Lower leg skin (tissue), 3 donors: Measurements from ENCODE around the gene ST8SIA6.

Experiments
- POLR2A ChIP-seq, 2 donors: fragments of 450-650 bp; IDR thresholded peaks; one replicate each; pipeline ENCODE4 v1.6.1; 2016 to 2017; ENCODE audit warnings: antibody characterized with exemption in 2 of 2, mild to moderate bottlenecking in 1 of 2, moderate library complexity in 1 of 2
- TF ChIP-seq, protein P1 (sequence below), 3 donors: fragments of 450-650 bp; IDR thresholded peaks; one replicate each; pipeline ENCODE4 v1.5.1; 2016; ENCODE audit warnings: antibody characterized with exemption in 3 of 3, mild to moderate bottlenecking in 3 of 3, moderate library complexity in 2 of 3

DNA sequence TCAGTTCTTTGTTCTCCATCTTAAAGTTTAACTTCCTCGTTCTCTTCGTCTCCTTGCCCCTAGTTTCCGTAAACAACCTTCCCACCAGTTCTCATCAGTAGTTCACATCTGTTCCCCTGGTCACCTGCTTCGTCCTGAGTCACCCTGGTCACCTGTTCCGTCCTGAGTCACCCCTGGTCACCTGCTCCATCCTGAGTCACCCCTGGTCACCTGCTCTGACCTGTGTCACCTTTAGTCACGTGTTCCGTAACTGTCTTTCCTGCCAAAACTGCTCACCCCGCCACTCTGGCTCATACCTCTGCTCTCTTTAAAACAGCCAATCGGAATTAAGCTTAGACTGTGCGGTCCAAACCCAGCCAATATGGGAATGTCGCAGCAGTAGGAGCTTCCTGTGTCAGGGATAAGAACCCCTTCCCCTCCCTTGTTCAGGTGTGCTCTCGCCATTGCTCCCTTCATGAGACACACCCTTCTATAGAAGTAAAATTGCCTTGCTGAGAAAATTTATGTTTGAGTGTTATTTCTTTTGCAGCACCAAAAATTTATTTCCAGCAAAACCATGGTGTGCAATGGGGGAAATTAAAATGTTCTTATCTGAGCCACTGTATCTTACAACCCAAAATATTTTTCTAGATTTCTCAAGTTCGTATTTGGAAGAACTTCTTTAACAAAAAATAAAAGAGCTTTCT lies 114.1 kb downstream of the ST8SIA6 start:
- TF ChIP-seq, protein P1, sequence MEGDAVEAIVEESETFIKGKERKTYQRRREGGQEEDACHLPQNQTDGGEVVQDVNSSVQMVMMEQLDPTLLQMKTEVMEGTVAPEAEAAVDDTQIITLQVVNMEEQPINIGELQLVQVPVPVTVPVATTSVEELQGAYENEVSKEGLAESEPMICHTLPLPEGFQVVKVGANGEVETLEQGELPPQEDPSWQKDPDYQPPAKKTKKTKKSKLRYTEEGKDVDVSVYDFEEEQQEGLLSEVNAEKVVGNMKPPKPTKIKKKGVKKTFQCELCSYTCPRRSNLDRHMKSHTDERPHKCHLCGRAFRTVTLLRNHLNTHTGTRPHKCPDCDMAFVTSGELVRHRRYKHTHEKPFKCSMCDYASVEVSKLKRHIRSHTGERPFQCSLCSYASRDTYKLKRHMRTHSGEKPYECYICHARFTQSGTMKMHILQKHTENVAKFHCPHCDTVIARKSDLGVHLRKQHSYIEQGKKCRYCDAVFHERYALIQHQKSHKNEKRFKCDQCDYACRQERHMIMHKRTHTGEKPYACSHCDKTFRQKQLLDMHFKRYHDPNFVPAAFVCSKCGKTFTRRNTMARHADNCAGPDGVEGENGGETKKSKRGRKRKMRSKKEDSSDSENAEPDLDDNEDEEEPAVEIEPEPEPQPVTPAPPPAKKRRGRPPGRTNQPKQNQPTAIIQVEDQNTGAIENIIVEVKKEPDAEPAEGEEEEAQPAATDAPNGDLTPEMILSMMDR (IDR thresholded peaks at IDR 0.05): no peak
- no peak for TF ChIP-seq POLR2A (IDR thresholded peaks at IDR 0.05)
